ENCODE results near the gene CIT.

DNA sequence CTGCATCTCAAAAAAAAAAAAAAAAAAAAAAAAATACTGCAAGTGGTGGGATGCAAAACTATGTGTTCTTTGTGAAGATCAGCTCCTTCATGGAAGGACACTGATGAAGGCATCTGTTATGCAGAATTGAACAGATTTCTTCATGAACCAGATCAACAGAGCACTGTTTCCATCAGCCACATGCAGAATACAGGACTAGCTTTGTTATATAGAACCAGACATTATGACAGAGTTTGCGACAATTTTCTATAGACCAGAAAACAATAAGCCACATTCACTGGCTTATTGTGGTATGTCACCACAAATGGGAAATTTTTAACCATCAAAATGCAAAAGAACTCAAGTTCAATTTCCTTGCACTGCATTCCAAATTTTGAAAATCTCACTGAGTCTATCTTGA lies 34.7 kb downstream of the CIT start:
- TF ChIP-seq, protein P1, sequence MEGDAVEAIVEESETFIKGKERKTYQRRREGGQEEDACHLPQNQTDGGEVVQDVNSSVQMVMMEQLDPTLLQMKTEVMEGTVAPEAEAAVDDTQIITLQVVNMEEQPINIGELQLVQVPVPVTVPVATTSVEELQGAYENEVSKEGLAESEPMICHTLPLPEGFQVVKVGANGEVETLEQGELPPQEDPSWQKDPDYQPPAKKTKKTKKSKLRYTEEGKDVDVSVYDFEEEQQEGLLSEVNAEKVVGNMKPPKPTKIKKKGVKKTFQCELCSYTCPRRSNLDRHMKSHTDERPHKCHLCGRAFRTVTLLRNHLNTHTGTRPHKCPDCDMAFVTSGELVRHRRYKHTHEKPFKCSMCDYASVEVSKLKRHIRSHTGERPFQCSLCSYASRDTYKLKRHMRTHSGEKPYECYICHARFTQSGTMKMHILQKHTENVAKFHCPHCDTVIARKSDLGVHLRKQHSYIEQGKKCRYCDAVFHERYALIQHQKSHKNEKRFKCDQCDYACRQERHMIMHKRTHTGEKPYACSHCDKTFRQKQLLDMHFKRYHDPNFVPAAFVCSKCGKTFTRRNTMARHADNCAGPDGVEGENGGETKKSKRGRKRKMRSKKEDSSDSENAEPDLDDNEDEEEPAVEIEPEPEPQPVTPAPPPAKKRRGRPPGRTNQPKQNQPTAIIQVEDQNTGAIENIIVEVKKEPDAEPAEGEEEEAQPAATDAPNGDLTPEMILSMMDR (IDR thresholded peaks at IDR 0.05), result no peak
- TF ChIP-seq POLR2A (IDR thresholded peaks at IDR 0.05), result no peak
